HepG2 (cell line): ENCODE measurements around the gene VASH2. TPM values are rescaled to one million over a fixed set of nuclear protein-coding genes. Genes with fewer than 3 reads are reported as not detected.
A peak's percentile ranks its signal among the peaks of the same experiment; 100 is the strongest.

Source experiments
- ATAC-seq: fragments of 200-7000 bp; cut with Tn5 transposase; 3 replicates; pipeline ENCODE4 v1.9.1; 2020; ENCODE audit warnings: mild to moderate bottlenecking, moderate library complexity
- BruUV-seq: library from RNA; stranded (reverse); fragments of 400-500 nt; replicated peaks from 2 replicates; lab custom pipeline; 2021; lab: Mats Ljungman, UMichigan
- CTCF ChIA-PET: fragments of 300-600 bp; formaldehyde crosslinking; extraction: SDS; loops from one replicate; lab custom pipeline; 2021; ENCODE audit warnings: low total read pairs, inconsistent platforms, low intra/inter-chr PET ratio; lab: Yijun Ruan, JAX
- POLR2A ChIA-PET: fragments of 350-600 bp; sonication (Branson Sonifier 250); formaldehyde crosslinking; loops from one replicate; lab custom pipeline; 2020; ENCODE audit warnings: antibody characterized with exemption, inconsistent platforms; lab: Yijun Ruan, JAX
- DNase-seq: peaks from one replicate; pipeline ENCODE4 v3.0.0-alpha.2; 2015; ENCODE audit warnings: low spot score
- FAIRE-seq: peaks from 3 replicates; lab custom pipeline; 2011; peaks lifted over from hg19 to GRCh38; lab: Jason Lieb, UNC
- H2AFZ ChIP-seq: one replicate; pipeline ENCODE4 v1.6.1; 2011; ENCODE audit warnings: low read length, inconsistent platforms
- H3K27ac ChIP-seq: fragments of 300-600 bp; 3 replicates; pipeline ENCODE4 v1.8.0; 2011; ENCODE audit warnings: mixed run types, mild to moderate bottlenecking, mixed read lengths, low read length, inconsistent platforms; ENCODE audit not compliant: insufficient read depth; ENCODE audit errors: extremely low read length
- H3K27me3 ChIP-seq, 2 experiments: fragments of 200-600 bp in 1 of 2; 2 replicates in 1 of 2; 3 replicates in 1 of 2; pipeline versions ENCODE4 v1.6.0 to v1.8.0; 2011; ENCODE audit warnings: low read length in 2 of 2, mild to moderate bottlenecking in 2 of 2, moderate library complexity in 2 of 2, inconsistent platforms in 1 of 2; ENCODE audit not compliant: insufficient read depth in 2 of 2, control insufficient read depth in 1 of 2
- H3K36me3 ChIP-seq, 2 experiments: fragments of 200-600 bp in 1 of 2; replicated peaks in 1 of 2; 2 replicates in 1 of 2; 3 replicates in 1 of 2; pipeline versions ENCODE4 v1.5.1 to v1.8.0; 2011; ENCODE audit warnings: low read length in 2 of 2, inconsistent platforms in 1 of 2; ENCODE audit not compliant: insufficient read depth in 2 of 2, control insufficient read depth in 1 of 2
- H3K4me1 ChIP-seq: 2 replicates; pipeline ENCODE4 v1.5.1; 2012; ENCODE audit warnings: low read length, inconsistent platforms; ENCODE audit not compliant: insufficient read depth
- H3K4me2 ChIP-seq: 2 replicates; pipeline ENCODE4 v1.6.0; 2011; ENCODE audit warnings: low read depth, low read length, inconsistent platforms
- H3K4me3 ChIP-seq, 3 experiments: fragments of 200-600 bp in 1 of 3; sonication (generic), shearing (Covaris generic) in 1 of 3; replicated peaks in 1 of 3; 2 replicates each; pipeline ENCODE4 v1.5.1; 2011 to 2016; ENCODE audit warnings: low read length in 3 of 3, inconsistent platforms in 2 of 3, low read depth in 2 of 3, mild to moderate bottlenecking in 2 of 3, control low read depth in 1 of 3, mixed read lengths in 1 of 3; ENCODE audit not compliant: insufficient read depth in 1 of 3
- H3K79me2 ChIP-seq: one replicate; pipeline ENCODE4 v1.6.1; 2011; ENCODE audit warnings: low read length, inconsistent platforms; ENCODE audit not compliant: insufficient read depth
- H3K9ac ChIP-seq: 2 replicates; pipeline ENCODE4 v1.6.0; 2011; ENCODE audit warnings: mild to moderate bottlenecking, low read depth, low read length, inconsistent platforms; ENCODE audit not compliant: insufficient read depth
- H3K9me3 ChIP-seq: 2 replicates; pipeline ENCODE4 v1.5.1; 2012; ENCODE audit warnings: mild to moderate bottlenecking, low read length
- H4K20me1 ChIP-seq: 2 replicates; pipeline ENCODE4 v1.6.0; 2011; ENCODE audit warnings: inconsistent platforms, mild to moderate bottlenecking, low read length, moderate library complexity; ENCODE audit not compliant: insufficient read depth
- CENPX ChIP-seq: sonication (generic); formaldehyde crosslinking; IDR thresholded peaks from 2 replicates; pipeline ENCODE4 v1.9.0; 2021; ENCODE audit warnings: mild to moderate bottlenecking, missing genetic modification reagents, moderate library complexity
- CTCF ChIP-seq: sonication (generic); formaldehyde crosslinking; IDR thresholded peaks from 2 replicates; pipeline ENCODE4 v1.5.0; 2020; ENCODE audit warnings: mild to moderate bottlenecking, missing genetic modification reagents, moderate library complexity
- FOXC1 ChIP-seq: sonication (generic); formaldehyde crosslinking; IDR thresholded peaks from 2 replicates; pipeline ENCODE4 v1.8.0; 2022; ENCODE audit warnings: mild to moderate bottlenecking, missing genetic modification reagents, borderline replicate concordance
- GATAD1 ChIP-seq: IDR thresholded peaks from 2 replicates; pipeline ENCODE4 v1.6.1; 2016; ENCODE audit warnings: missing genetic modification reagents, missing compliant biosample characterization
- JUND ChIP-seq: sonication (generic); formaldehyde crosslinking; IDR thresholded peaks from 2 replicates; pipeline ENCODE4 v1.8.0; 2022; ENCODE audit warnings: mild to moderate bottlenecking, missing genetic modification reagents
- KMT2A ChIP-seq: sonication (generic); formaldehyde crosslinking; IDR thresholded peaks from 2 replicates; pipeline ENCODE4 v1.4.0; 2020; ENCODE audit warnings: missing genetic modification reagents
- MTF1 ChIP-seq: sonication (generic); formaldehyde crosslinking; IDR thresholded peaks from 2 replicates; pipeline ENCODE4 v1.5.0; 2020; ENCODE audit warnings: missing genetic modification reagents
- NFE2 ChIP-seq: sonication (generic); formaldehyde crosslinking; IDR thresholded peaks from 2 replicates; pipeline ENCODE4 v1.4.0; 2020; ENCODE audit warnings: missing genetic modification reagents
- NFKBIZ ChIP-seq: IDR thresholded peaks from 2 replicates; pipeline ENCODE4 v1.6.1; 2018; ENCODE audit warnings: missing genetic modification reagents, missing compliant biosample characterization
- NR2F2 ChIP-seq: IDR thresholded peaks from 2 replicates; pipeline ENCODE4 v1.6.1; 2012; ENCODE audit warnings: low read depth, inconsistent platforms, borderline replicate concordance
- PBX2 ChIP-seq: IDR thresholded peaks from 2 replicates; pipeline ENCODE4 v1.6.1; 2016; ENCODE audit warnings: control low read depth
- RELA ChIP-seq: sonication (generic); formaldehyde crosslinking; IDR thresholded peaks from 2 replicates; pipeline ENCODE4 v1.4.0; 2020; ENCODE audit warnings: missing genetic modification reagents
- REXO4 ChIP-seq: sonication (generic); formaldehyde crosslinking; IDR thresholded peaks from 2 replicates; pipeline ENCODE4 v1.8.0; 2022; ENCODE audit warnings: missing genetic modification reagents, mild to moderate bottlenecking, borderline replicate concordance
- RFX1 ChIP-seq: fragments of 450-650 bp; IDR thresholded peaks from 2 replicates; pipeline ENCODE4 v1.6.1; 2017
- SMC3 ChIP-seq: IDR thresholded peaks from 2 replicates; pipeline ENCODE4 v1.6.1; 2011; ENCODE audit warnings: low read length, improper control_type of control experiment
- STAG1 ChIP-seq: sonication (generic); formaldehyde crosslinking; IDR thresholded peaks from 2 replicates; pipeline ENCODE4 v1.4.0; 2020; ENCODE audit warnings: missing genetic modification reagents
- THAP7 ChIP-seq: sonication (generic); formaldehyde crosslinking; IDR thresholded peaks from 2 replicates; pipeline ENCODE4 v1.8.1; 2023; ENCODE audit warnings: mild to moderate bottlenecking, missing genetic modification reagents
- XRCC5 ChIP-seq: fragments of 200-400 bp; formaldehyde crosslinking; optimal IDR thresholded peaks from 2 replicates; pipeline ENCODE3; 2017; ENCODE audit warnings: mild to moderate bottlenecking, low read length
- ZNF260 ChIP-seq: sonication (generic); formaldehyde crosslinking; IDR thresholded peaks from 2 replicates; pipeline ENCODE4 v1.4.0; 2020; ENCODE audit warnings: missing genetic modification reagents, low read depth, mild to moderate bottlenecking, borderline replicate concordance
- ZNF280D ChIP-seq: sonication (generic); formaldehyde crosslinking; IDR thresholded peaks from 2 replicates; pipeline ENCODE4 v1.5.1; 2020; ENCODE audit warnings: mild to moderate bottlenecking, missing genetic modification reagents
- ZNF431 ChIP-seq: sonication (generic); formaldehyde crosslinking; IDR thresholded peaks from 2 replicates; pipeline ENCODE4 v1.9.0; 2022; ENCODE audit warnings: missing genetic modification reagents, low read depth, mild to moderate bottlenecking, borderline replicate concordance
- ZNF720 ChIP-seq: sonication (generic); formaldehyde crosslinking; IDR thresholded peaks from 2 replicates; pipeline ENCODE4 v1.4.0; 2020; ENCODE audit warnings: missing genetic modification reagents
- WGBS: methylation state at CpG from one replicate; pipeline ENCODE4 v1.1.6; 2017; ENCODE audit warnings: low lambda C conversion rate; 5-methylcytosine and 5-hydroxymethylcytosine counted together
- in situ Hi-C: cut with HindIII; loops from 2 replicates; pipeline ENCODE4 v1.10.0; 2017; ENCODE audit warnings: low pct_unique_long_range_greater_than_20kb; ENCODE audit not compliant: extremely low pct_ligation_motif_present
- intact Hi-C: fragments of 100-400 bp; cut with micrococcal nuclease; formaldehyde crosslinking; loops from one replicate; pipeline ENCODE4 v1.10.0; 2022; ENCODE audit not compliant: unreplicated experiment
- polyA plus RNA-seq, 8 experiments: library from polyadenylated mRNA; depleted of rRNA in 3 of 8; stranded (reverse) in 7 of 8; unstranded in 1 of 8; fragments of >200 nt; fragmentation: Illumina TruSeq in 4 of 8; extraction: Trizol in 4 of 8; gene quantifications; 2 replicates each; pipeline versions ENCODE4 v1.2.1 to v1.2.3, GENCODE V29; 2011 to 2016; ENCODE audit warnings: low read depth in 4 of 8, missing spikeins in 1 of 8, mixed read lengths in 1 of 8; ENCODE audit not compliant: insufficient read depth in 1 of 8
- total RNA-seq, 5 experiments: library from RNA; depleted of rRNA; stranded (reverse); fragments of >200 nt; fragmentation: Illumina TruSeq; extraction: Trizol; gene quantifications; 2 replicates each; pipeline ENCODE4 v1.2.3, GENCODE V29; 2016; ENCODE audit warnings: low read depth in 1 of 5

Gene VASH2
- total and polyA plus RNA-seq, 2 of the 13 experiments (the other 11 are each of a cell fraction or from before 2014, with no cell fraction given), result 0.44 to 1.00 TPM

- intact Hi-C loops, result no loop called here
- no peak overlapping the region for H3K9ac ChIP-seq
- H4K20me1 ChIP-seq, result no peaks in the 10 kb centered on the region
- POLR2A ChIA-PET, result no interaction called here
- peak; percentile 45 for DNase-seq
- FAIRE-seq, result peak; percentile 93
- no peak overlapping the region for H3K4me2 ChIP-seq
- WGBS, result 57% methylated on average over 8 of the region's 8 CpGs
- H2AFZ ChIP-seq, result no peak overlapping the region
- BruUV-seq, result no TSS peak
- peak; percentile 98 for ATAC-seq
- no peaks in the 10 kb centered on the region for H3K36me3 ChIP-seq
- H3K79me2 ChIP-seq, result no peaks in the 10 kb centered on the region
- no peak overlapping the region for H3K27ac ChIP-seq
- CTCF ChIA-PET, result no interaction called here
- no peaks in the 10 kb centered on the region for H3K27me3 ChIP-seq
- H3K4me3 ChIP-seq, result no peak overlapping the region
- in situ Hi-C loops, result no loop called here
- no peaks in the 10 kb centered on the region for H3K4me1 ChIP-seq
- H3K9me3 ChIP-seq, result no peaks in the 10 kb centered on the region
- TF ChIP-seq ZNF431 (CRISPR knock-in tag) (no peak), XRCC5 (peak; percentile 30), ZNF260 (CRISPR knock-in tag) (no peak), ZNF280D (CRISPR knock-in tag) (no peak), RELA (CRISPR knock-in tag) (no peak), SMC3 (peak; percentile 36; the same call in 1 of the 2 replicates), NFKBIZ (no peak), MTF1 (no peak), PBX2 (no peak), NR2F2 (no peak), STAG1 (CRISPR knock-in tag) (peak; percentile 35; the same call in 1 of the 2 replicates), FOXC1 (CRISPR knock-in tag) (no peak), JUND (CRISPR knock-in tag) (no peak), CENPX (CRISPR knock-in tag) (no peak), THAP7 (CRISPR knock-in tag) (no peak), CTCF (CRISPR knock-in tag) (peak; percentile 44; the same call in 1 of the 2 replicates), ZNF720 (no peak), REXO4 (CRISPR knock-in tag) (no peak), RFX1 (no peak), KMT2A (CRISPR knock-in tag) (no peak), GATAD1 (CRISPR knock-in tag) (no peak), NFE2 (peak; percentile 40; the same call in 1 of the 2 replicates)
Measured at GRCh38 chr1:212967801-212968200, 17.5 kb downstream of the VASH2 start.
